ENCODE measurements around the gene UBE3B. TPM values are rescaled to one million over a fixed set of nuclear protein-coding genes. Genes with fewer than 3 reads are reported as not detected.

UBE3B gene
- total and polyA plus RNA-seq, 9 donors, result 12.1 to 53.4 (median 33.2) TPM

- no peak overlapping the region for H3K4me3 ChIP-seq
- H3K9me3 ChIP-seq, result no peaks in the 10 kb centered on the region
- no peaks in the 10 kb centered on the region for H3K36me3 ChIP-seq
- H3K27ac ChIP-seq, result no peak overlapping the region
- no peaks in the 10 kb centered on the region for H3K4me1 ChIP-seq (ENCODE audit: insufficient read depth)
- WGBS, 3 donors, result 78 to 88% (median 83%) methylated on average over 3 of the region's 3 CpGs
- H3K27me3 ChIP-seq, result no peaks in the 10 kb centered on the region
- no peak for DNase-seq
- intact Hi-C loops (cut with DNase I), result no loop called here
- no peak for TF ChIP-seq EP300 (IDR thresholded peaks at IDR 0.05)
- TF ChIP-seq, protein P1, sequence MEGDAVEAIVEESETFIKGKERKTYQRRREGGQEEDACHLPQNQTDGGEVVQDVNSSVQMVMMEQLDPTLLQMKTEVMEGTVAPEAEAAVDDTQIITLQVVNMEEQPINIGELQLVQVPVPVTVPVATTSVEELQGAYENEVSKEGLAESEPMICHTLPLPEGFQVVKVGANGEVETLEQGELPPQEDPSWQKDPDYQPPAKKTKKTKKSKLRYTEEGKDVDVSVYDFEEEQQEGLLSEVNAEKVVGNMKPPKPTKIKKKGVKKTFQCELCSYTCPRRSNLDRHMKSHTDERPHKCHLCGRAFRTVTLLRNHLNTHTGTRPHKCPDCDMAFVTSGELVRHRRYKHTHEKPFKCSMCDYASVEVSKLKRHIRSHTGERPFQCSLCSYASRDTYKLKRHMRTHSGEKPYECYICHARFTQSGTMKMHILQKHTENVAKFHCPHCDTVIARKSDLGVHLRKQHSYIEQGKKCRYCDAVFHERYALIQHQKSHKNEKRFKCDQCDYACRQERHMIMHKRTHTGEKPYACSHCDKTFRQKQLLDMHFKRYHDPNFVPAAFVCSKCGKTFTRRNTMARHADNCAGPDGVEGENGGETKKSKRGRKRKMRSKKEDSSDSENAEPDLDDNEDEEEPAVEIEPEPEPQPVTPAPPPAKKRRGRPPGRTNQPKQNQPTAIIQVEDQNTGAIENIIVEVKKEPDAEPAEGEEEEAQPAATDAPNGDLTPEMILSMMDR (IDR thresholded peaks at IDR 0.05), result no peak
- no peak for TF ChIP-seq POLR2A (IDR thresholded peaks at IDR 0.05)
These were observed 90.5 kb downstream of the UBE3B start for GRCh38 chr12:109567967-109568366.

DNA sequence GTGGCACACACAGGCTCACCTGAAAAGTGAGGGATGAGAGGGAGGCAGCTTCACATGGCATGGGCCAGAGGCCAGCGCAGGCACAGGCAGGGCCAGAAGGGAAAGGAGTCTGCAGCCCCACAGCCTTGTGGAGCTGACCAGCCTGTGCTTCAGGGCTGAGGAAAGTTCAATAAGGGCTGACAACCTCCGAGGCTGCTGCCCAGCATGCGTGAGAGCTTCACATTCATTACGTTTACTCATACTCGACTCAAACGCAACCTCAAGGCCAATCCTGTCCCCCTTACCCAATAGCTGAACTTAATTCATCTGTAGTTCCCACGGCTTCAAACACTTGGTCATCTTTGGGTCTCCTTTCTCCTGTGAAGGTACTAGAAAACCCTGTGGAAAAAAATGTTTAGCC is 91.1 kb downstream of the UBE3B start:
- Histone ChIP-seq H3K27ac (no peak overlapping the region), H3K9me3 (no peaks in the 10 kb centered on the region), H3K4me1 (ENCODE audit: insufficient read depth) (no peaks in the 10 kb centered on the region), H3K27me3 (no peaks in the 10 kb centered on the region), H3K4me3 (no peak overlapping the region), H3K36me3 (no peaks in the 10 kb centered on the region)
- no peak for DNase-seq
- intact Hi-C loops (cut with DNase I), result no loop called here
- WGBS, 3 donors, result 77 to 83% (median 78%) methylated on average over 7 of the region's 7 CpGs
- TF ChIP-seq EP300 (IDR thresholded peaks at IDR 0.05) (no peak), POLR2A (IDR thresholded peaks at IDR 0.05) (no peak)
- TF ChIP-seq, protein P1 (IDR thresholded peaks at IDR 0.05), result no peak

DNA sequence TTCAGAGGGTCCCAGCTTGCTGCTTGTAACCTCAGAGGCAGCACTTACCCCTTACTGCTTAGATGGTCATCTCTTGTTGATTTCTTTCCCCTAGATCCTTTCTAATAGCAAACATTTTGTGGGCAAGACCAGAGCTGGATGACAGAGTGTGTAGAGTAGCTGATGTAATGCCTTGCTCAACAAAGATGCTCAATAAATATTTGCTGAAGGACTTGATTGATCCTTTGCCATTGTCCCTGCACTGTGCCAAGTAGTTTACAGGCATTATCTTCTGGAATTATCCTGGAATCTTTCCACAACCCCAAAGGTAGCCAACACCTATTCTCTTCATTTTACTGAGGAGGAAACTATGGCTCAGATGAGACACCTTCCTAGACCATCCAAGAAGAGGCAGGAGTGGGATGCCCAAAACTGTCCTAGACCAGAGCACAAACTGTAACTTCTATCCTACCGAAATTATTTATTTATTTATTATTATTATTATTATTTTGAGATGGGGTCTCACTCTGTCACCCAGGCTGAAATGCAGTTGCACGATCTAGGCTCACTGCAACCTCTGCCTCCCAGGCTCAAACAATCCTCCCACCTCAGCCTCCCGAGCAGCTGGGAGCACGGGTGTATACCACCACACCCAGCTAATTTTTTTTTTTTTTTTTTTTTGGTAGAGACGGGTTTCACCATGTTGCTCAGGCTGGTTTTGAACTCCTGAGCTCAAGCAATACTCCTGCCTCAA is 94.5 kb downstream of the UBE3B start:
- Histone ChIP-seq H3K27me3 (no peaks in the 10 kb centered on the region), H3K27ac (peak overlapping the region in 1 of 2 donors; percentile 82), H3K4me3 (no peak overlapping the region), H3K4me1 (ENCODE audit: insufficient read depth) (peaks cover 3% of the 10 kb centered on the region), H3K36me3 (no peaks in the 10 kb centered on the region), H3K9me3 (no peaks in the 10 kb centered on the region)
- TF ChIP-seq, protein P1 (IDR thresholded peaks at IDR 0.05), result no peak
- TF ChIP-seq EP300 (IDR thresholded peaks at IDR 0.05) (no peak), POLR2A (IDR thresholded peaks at IDR 0.05) (no peak)
- intact Hi-C loops (cut with DNase I), result no loop called here
- DNase-seq, result no peak
- 38 to 57% (median 43%) methylated on average over 5 of the region's 5 CpGs for WGBS, 3 donors

GRCh38 chr12:109572506-109572845 is 95.0 kb downstream of the UBE3B start:
- TF ChIP-seq POLR2A (IDR thresholded peaks at IDR 0.05), result no peak
- TF ChIP-seq EP300 (IDR thresholded peaks at IDR 0.05), result no peak
- TF ChIP-seq, protein P1 (IDR thresholded peaks at IDR 0.05), result no peak
- H3K27me3 ChIP-seq, result no peaks in the 10 kb centered on the region
- no peaks in the 10 kb centered on the region for H3K9me3 ChIP-seq
- H3K4me1 ChIP-seq (ENCODE audit: insufficient read depth), result peaks cover 3% of the 10 kb centered on the region
- no peaks in the 10 kb centered on the region for H3K36me3 ChIP-seq
- WGBS, 3 donors, result 7 to 19% (median 17%) methylated on average over 3 of the region's 3 CpGs
- DNase-seq, result peak in 1 of 5 donors; percentile 37
- peak overlapping the region in 1 of 2 donors; percentile 82 for H3K27ac ChIP-seq
- intact Hi-C loops (cut with DNase I), result no loop called here
- peak overlapping the region; percentile 77 for H3K4me3 ChIP-seq
